ENCODE results near the gene FBLIM1. TPM values are rescaled to one million over a fixed set of nuclear protein-coding genes. Genes with fewer than 3 reads are reported as not detected.

Gene FBLIM1
- total RNA-seq, 1 experiment from 2014 or later = 78.3 TPM

DNA sequence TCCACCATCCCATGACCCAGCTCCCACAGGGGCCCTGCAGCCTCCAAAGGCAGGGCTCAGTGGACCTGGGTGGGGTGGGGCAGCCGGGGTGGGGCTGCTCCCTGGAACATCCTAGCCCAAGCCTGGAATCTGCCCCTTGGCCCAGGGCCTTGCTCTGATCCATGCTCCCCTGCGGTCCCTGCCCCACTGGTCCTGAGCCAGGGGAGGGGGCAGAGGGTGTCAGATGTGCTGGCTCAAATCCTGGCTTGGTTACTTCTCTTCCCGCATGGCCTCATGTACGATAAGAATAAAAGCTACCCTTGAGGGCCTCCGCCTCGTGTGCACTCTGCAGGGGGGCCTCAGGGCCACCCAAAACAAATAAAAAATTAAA is 21.7 kb upstream of the FBLIM1 start:
- no peak overlapping the region for H3K27ac Mint-ChIP-seq
- no peak for ATAC-seq
- H3K4me1 Mint-ChIP-seq = peaks cover 8% of the 10 kb centered on the region
- no peak overlapping the region for H3K4me3 Mint-ChIP-seq
- CTCF ChIA-PET = interaction anchor here (0.7 to 1.1 kb wide), 3 partner anchors 14 to 56 kb away, joined by 3 read pairs; no protein-coding TSS in a partner anchor
- no peak for DNase-seq (ENCODE audit: low spot score)
- TF ChIP-seq, protein P1, sequence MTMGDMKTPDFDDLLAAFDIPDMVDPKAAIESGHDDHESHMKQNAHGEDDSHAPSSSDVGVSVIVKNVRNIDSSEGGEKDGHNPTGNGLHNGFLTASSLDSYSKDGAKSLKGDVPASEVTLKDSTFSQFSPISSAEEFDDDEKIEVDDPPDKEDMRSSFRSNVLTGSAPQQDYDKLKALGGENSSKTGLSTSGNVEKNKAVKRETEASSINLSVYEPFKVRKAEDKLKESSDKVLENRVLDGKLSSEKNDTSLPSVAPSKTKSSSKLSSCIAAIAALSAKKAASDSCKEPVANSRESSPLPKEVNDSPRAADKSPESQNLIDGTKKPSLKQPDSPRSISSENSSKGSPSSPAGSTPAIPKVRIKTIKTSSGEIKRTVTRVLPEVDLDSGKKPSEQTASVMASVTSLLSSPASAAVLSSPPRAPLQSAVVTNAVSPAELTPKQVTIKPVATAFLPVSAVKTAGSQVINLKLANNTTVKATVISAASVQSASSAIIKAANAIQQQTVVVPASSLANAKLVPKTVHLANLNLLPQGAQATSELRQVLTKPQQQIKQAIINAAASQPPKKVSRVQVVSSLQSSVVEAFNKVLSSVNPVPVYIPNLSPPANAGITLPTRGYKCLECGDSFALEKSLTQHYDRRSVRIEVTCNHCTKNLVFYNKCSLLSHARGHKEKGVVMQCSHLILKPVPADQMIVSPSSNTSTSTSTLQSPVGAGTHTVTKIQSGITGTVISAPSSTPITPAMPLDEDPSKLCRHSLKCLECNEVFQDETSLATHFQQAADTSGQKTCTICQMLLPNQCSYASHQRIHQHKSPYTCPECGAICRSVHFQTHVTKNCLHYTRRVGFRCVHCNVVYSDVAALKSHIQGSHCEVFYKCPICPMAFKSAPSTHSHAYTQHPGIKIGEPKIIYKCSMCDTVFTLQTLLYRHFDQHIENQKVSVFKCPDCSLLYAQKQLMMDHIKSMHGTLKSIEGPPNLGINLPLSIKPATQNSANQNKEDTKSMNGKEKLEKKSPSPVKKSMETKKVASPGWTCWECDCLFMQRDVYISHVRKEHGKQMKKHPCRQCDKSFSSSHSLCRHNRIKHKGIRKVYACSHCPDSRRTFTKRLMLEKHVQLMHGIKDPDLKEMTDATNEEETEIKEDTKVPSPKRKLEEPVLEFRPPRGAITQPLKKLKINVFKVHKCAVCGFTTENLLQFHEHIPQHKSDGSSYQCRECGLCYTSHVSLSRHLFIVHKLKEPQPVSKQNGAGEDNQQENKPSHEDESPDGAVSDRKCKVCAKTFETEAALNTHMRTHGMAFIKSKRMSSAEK (CRISPR knock-in tag; IDR thresholded peaks at IDR 0.05; ENCODE audit: borderline replicate concordance) = no peak
- TF ChIP-seq ATF1 (CRISPR knock-in tag; IDR thresholded peaks at IDR 0.05) (no peak), ZNF219 (CRISPR knock-in tag; IDR thresholded peaks at IDR 0.05; ENCODE audit: borderline replicate concordance) (no peak), NFYB (CRISPR knock-in tag; conservative IDR thresholded peaks at IDR 0.05; ENCODE audit: low read depth) (no peak), TEAD1 (CRISPR knock-in tag; IDR thresholded peaks at IDR 0.05) (no peak), ZNF138 (CRISPR knock-in tag; conservative IDR thresholded peaks at IDR 0.05) (no peak), MYBL2 (CRISPR knock-in tag; IDR thresholded peaks at IDR 0.05) (no peak), KAT7 (CRISPR knock-in tag; IDR thresholded peaks at IDR 0.05; ENCODE audit: borderline replicate concordance) (no peak), OVOL2 (CRISPR knock-in tag; IDR thresholded peaks at IDR 0.05; ENCODE audit: borderline replicate concordance) (no peak), ELF4 (CRISPR knock-in tag; IDR thresholded peaks at IDR 0.05; ENCODE audit: low read depth) (no peak)
- TF ChIP-seq, protein P2, sequence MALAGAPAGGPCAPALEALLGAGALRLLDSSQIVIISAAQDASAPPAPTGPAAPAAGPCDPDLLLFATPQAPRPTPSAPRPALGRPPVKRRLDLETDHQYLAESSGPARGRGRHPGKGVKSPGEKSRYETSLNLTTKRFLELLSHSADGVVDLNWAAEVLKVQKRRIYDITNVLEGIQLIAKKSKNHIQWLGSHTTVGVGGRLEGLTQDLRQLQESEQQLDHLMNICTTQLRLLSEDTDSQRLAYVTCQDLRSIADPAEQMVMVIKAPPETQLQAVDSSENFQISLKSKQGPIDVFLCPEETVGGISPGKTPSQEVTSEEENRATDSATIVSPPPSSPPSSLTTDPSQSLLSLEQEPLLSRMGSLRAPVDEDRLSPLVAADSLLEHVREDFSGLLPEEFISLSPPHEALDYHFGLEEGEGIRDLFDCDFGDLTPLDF (CRISPR knock-in tag; IDR thresholded peaks at IDR 0.05) = no peak
- TF ChIP-seq, protein P3, sequence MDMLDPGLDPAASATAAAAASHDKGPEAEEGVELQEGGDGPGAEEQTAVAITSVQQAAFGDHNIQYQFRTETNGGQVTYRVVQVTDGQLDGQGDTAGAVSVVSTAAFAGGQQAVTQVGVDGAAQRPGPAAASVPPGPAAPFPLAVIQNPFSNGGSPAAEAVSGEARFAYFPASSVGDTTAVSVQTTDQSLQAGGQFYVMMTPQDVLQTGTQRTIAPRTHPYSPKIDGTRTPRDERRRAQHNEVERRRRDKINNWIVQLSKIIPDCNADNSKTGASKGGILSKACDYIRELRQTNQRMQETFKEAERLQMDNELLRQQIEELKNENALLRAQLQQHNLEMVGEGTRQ (CRISPR knock-in tag; IDR thresholded peaks at IDR 0.05) = no peak
- TF ChIP-seq, protein P4, sequence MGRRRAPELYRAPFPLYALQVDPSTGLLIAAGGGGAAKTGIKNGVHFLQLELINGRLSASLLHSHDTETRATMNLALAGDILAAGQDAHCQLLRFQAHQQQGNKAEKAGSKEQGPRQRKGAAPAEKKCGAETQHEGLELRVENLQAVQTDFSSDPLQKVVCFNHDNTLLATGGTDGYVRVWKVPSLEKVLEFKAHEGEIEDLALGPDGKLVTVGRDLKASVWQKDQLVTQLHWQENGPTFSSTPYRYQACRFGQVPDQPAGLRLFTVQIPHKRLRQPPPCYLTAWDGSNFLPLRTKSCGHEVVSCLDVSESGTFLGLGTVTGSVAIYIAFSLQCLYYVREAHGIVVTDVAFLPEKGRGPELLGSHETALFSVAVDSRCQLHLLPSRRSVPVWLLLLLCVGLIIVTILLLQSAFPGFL (CRISPR knock-in tag; IDR thresholded peaks at IDR 0.05; ENCODE audit: borderline replicate concordance) = no peak
- TF ChIP-seq, protein P5, sequence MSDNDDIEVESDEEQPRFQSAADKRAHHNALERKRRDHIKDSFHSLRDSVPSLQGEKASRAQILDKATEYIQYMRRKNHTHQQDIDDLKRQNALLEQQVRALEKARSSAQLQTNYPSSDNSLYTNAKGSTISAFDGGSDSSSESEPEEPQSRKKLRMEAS (CRISPR knock-in tag; IDR thresholded peaks at IDR 0.05) = no peak
- TF ChIP-seq, protein P6, sequence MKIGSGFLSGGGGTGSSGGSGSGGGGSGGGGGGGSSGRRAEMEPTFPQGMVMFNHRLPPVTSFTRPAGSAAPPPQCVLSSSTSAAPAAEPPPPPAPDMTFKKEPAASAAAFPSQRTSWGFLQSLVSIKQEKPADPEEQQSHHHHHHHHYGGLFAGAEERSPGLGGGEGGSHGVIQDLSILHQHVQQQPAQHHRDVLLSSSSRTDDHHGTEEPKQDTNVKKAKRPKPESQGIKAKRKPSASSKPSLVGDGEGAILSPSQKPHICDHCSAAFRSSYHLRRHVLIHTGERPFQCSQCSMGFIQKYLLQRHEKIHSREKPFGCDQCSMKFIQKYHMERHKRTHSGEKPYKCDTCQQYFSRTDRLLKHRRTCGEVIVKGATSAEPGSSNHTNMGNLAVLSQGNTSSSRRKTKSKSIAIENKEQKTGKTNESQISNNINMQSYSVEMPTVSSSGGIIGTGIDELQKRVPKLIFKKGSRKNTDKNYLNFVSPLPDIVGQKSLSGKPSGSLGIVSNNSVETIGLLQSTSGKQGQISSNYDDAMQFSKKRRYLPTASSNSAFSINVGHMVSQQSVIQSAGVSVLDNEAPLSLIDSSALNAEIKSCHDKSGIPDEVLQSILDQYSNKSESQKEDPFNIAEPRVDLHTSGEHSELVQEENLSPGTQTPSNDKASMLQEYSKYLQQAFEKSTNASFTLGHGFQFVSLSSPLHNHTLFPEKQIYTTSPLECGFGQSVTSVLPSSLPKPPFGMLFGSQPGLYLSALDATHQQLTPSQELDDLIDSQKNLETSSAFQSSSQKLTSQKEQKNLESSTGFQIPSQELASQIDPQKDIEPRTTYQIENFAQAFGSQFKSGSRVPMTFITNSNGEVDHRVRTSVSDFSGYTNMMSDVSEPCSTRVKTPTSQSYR (CRISPR knock-in tag; IDR thresholded peaks at IDR 0.05) = no peak
- TF ChIP-seq, protein P7, sequence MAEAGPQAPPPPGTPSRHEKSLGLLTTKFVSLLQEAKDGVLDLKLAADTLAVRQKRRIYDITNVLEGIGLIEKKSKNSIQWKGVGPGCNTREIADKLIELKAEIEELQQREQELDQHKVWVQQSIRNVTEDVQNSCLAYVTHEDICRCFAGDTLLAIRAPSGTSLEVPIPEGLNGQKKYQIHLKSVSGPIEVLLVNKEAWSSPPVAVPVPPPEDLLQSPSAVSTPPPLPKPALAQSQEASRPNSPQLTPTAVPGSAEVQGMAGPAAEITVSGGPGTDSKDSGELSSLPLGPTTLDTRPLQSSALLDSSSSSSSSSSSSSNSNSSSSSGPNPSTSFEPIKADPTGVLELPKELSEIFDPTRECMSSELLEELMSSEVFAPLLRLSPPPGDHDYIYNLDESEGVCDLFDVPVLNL (CRISPR knock-in tag; IDR thresholded peaks at IDR 0.05; ENCODE audit: borderline replicate concordance, low read depth) = no peak
- H3K27me3 Mint-ChIP-seq (ENCODE audit: low read depth) = no peaks in the 10 kb centered on the region
- POLR2A ChIA-PET = no interaction called here
- peaks cover 3% of the 10 kb centered on the region; the same call in 1 of the 2 replicates for H3K36me3 Mint-ChIP-seq
- no peaks in the 10 kb centered on the region for H3K9me3 Mint-ChIP-seq

Measured in WTC11 (cell line).